Stromal cell of bone marrow (primary cell): ENCODE measurements around the gene KNCN.

Source experiments
- DNase-seq: peaks from one replicate; pipeline ENCODE4 v3.0.0-alpha.2; 2012; ENCODE audit warnings: low read depth

Gene KNCN

DNA sequence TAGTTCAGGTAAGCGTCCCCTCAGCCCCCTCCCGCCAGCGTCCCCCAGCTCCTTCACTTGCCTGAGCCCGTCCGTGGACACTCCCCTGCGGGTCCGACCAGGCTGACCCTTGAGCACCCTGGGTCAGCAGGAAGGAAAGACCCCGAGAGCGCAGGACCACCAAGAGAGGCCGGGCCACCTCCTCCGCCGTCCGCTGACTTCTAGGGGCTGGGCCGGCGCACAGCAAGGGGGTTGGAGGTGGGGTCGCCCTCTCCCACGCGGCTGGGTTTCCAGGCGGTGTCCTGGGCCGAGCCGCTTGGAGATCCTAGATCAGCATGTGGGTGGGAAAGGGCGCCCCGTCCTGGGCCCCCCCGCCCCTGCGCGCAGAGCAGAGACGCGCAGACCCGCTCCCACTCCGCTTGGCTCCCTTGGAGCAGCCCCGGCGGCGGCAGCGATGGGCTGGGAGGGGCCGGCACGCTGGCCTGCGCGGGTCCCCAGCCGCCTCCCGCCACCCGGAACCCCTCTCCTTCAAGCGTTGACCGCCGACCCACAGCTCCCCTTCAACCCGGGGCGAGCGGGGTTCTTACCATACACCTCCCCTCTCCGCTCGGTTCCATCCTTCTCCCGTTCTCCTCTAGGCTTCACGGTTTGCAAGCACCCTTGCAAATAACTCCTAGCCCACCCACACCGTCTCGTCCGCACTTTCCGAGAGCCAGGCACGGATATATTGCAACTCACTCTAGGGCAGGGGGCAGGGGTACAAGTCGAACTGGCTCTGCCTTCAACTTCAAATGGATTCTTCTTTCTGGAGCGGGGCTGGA lies 7.5 kb downstream of the KNCN start:
- no peak for DNase-seq

DNA sequence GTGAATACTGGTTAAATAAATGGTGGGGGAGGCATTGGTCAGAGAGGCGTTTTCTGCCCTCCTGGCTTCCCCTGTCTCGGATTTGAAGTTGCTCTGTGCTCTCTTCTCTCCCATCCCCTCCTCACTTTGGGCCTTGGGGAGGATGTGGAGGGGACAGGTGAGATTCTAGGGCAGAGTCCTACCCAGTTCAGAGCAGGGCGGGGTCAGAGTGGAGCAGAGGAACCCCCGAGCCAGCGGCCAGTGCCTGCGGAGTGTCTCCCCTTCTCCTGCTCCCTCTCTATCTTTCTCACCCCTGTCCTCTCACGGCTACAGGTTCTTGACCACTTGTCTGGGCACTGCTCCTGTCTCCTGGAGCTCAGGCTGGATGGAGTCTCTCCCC lies 8.1 kb downstream of the KNCN start:
- no peak for DNase-seq

DNA sequence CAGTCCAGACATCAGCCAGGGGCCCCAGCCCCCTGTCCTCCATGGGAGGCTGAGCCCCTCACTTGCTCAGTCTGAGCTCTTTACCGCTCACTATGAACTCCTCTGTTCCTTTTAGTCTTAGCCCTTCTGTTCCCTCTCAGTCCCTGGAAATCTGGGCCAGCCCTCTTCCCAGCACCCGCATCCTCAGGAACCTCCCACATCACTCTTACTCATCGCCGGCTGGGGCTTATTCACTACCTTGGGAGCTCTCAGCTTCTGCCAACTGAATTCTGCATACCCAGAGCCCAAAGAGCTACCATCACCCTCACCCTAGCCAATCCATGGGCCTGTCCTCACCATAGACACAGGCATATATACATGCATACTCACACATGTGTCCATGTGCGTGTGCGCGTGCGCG lies 11.5 kb downstream of the KNCN start:
- peak; percentile 84 for DNase-seq

DNA sequence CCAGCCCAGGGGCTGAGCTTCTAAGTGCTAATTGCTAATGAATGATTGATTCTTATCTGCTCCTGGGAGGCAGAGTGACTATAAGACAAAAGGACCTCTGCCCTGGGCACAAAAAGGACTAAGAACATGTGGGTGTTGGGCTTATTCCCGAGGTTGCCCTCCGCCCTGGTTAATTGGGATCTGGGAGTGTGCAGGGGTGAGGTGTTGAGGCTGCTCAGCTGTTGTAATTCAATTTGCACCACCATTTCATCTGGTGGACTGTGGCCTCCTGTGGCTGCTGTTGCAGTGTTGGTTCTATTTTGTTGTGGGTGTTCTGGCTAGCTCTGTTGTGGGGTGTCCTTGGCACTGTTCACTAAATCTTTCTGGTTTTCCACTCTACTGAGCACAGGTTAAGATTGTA lies 13.3 kb downstream of the KNCN start:
- no peak for DNase-seq

DNA sequence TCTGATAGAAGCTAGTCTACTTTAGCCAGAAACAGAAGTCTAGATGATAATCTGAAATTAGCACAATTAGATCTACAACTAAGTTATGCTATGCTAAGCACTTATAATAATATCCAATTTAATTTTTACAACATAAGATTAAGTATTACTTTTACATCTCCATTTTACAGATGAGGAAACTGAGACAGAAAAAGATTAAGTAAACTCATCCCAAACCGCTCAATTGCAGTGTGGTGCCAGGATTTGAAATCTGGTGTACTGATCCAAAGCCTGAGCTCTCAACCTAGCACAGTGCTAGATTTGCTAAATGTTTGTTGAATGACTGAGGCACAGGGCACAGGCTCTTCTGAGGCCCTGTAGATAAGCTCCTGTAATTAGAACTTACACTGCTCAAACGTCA lies 13.8 kb downstream of the KNCN start:
- DNase-seq, result no peak

DNA sequence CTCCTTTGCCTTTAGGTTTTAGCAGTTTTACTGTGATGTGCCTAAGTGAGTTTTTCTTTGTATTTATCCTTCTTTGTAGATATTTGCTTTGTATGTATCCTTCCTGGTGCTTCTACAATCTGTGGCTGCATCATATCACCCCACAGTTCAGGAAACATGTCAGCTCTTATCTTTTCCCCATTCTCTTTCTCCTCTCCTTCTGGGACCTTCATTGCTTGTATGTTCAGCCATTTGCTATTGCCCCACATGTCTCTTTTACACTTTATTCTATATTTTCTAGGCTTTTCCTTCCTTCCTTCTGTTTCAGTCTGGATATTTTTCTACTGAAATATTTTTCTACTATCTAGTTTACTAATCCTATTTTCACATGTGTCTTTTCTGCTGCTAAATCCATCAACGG lies 14.9 kb downstream of the KNCN start:
- no peak for DNase-seq

DNA sequence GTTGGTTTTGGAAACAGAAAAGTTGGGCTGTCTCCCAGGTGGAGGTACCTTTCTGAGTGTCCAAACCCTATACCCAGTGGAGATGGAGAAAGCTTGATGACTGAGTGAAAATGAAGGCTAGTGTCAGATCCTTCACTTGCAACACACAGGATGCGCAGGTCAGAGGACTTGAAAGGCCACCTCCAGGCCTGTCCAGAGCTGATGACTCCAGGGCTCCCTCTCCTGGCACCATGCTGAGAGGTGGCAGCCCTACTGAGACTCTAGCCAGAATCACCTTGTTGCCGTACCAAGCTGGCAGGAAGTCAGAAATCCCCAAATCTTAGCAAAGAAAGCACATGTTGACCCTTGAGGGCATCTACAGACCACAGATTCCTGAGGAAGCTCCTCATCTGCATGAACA lies 16.4 kb downstream of the KNCN start:
- DNase-seq, result no peak

DNA sequence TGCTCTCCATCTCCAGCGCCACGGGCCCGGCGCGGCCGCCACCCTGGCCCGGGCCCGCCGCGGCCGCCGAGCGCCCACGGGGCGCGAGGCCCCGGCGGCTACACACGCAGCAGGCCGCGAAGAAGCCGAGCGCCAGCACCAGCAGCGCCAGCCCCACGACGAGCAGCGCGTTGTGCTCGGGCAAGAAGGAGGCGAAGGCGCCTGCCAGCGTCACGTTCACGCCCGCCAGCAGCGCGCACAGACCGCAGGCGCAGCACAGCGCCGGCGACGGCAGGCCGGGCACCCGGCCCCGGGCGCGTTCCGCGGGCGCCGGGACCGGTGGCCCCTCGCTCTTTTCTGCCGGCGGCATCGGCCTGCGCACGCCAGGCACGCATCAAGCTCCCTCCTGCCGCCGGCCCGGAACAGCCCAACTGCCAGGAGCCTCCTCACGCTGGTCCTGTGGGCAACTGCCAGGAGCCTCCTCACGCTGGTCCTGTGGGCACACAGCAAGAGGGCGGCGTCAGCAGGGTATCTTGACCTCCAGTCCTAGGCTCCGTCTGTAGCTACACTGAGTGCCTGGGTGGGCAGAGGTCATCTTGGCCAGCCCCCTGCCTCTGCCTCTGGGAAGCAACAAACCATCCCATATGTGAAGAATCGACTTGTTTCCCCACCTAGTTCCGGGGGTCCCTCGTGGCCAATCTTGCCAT lies 18.1 kb downstream of the KNCN start:
- no peak for DNase-seq

DNA sequence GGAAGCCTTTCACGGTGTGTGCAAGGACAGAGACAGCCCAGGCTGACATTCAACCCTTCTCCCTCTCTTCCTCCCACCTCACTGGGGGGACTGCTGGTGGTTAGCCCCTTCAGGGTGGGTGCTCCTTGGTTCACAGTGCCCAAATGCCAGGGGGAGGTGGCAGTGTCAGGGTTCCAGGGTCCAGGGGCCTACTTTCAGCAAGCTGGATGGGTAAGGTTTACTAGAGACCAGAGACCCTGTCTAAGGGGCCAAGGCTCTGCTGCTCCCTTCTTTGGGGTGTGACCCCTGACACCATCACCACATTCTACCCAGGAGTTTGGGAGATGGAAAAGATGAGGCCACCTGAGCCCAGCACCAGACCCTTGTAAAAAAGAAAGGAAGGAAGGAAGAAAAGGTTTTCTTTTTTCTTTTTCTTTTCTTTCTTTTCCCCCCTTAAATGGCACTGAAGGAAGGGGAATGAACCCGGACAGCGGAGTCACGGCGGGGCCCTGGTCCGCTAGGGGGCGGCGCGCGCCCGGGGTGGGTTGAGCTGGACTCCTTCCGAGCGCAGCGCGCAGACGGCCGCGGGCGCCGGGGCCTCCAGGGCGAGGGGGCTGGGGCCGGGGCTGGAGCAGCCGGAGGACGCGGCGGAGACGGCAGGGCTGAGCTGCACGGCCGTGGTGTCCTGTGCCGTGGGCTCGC lies 18.8 kb downstream of the KNCN start:
- DNase-seq, result no peak

DNA sequence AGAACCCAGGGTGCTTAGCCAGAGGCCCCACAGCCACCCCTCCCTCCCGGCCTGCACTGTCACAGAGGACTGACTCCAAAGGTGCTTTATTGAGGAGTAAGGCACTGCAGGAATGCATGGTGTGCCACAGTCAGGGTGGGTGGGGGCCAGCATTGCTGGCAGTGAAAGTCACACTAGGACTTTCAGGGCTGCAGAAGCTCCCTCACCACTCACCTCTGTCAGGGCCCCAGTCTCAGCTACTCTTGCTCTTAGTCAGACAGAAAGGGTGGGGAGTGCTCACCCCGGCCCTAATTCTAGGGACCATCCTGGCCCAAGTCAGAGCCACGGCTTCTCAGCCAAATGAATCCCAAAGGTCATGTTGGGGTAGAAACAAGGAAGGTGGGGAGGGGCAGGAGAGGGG lies 19.4 kb downstream of the KNCN start:
- DNase-seq, result no peak

DNA sequence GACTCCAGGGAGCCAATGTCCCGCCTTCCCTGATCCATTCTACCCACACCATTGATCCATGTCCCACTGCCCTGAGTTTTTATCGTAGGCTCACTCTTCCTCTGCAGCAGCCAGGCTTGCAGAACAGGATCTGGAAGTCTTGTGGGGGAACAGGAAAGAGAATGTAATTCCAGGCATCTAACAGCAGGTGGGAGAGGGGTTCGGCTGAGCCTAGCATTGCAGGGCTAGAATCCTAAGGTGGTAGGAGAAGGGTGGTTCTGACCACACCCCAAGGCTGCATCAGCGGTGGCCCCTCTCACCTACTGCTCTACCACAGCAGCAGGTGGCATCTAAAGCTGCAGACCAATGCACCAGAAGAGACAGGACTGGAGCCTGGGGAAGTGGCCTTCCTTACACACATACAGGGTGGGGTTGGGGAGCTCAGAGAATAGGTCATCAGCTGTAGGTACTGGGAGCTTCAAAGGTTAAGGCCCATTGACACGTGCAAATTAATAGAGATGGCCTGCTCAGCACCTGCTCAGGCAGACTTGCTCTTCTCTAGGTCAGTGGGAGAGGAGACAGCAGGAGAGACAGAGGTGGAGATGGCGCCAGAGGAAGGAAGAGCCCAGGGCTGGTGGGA lies 20.5 kb downstream of the KNCN start:
- no peak for DNase-seq

DNA sequence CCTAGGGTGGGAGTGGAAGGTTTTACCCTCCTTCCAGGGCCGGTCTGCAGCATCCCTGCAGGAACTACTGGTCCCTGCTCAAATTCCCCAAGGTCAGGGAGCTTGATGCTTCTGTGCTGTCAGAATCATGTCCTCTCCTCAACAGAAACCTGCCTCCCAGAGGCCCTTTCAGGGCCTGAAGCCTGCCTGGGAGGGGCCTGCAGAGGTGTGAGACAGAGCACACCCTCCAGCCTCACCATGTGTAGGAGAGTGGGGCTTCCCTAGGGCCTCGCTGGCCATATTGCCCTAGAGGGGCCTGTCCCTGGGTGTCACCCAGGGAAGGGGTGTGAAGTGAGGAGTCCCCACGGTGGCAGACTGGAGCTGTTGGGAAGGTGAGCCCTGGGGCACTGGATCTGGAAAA lies 21.1 kb downstream of the KNCN start:
- DNase-seq, result no peak

DNA sequence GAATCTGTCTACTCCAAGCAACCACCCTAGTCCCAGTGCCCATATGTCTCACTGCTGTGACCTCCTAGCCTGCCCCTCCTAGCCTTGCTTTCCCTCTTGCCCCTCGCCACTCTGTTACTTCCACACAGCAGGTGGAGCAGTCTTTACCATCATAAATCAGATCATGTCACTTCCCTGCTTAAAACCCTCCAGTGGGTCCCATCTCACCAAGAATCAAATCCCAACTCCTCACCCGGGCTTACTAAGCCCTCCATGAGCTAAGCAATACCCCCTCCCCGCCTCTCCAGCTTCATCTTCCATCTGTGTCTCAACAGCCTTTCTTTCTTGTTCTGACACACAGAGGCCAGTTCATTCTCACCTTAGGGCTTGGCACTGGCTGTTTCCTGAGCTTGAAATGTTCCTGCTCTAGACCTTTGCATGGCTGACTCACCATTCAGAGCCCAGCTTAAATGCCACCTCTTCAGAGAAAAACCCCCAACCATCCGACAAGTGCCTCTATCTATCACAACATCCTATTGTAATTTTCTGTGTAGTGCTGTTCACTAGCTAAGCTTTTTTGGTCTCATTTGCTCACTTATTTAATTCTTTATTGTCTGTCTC lies 22.3 kb downstream of the KNCN start:
- no peak for DNase-seq

DNA sequence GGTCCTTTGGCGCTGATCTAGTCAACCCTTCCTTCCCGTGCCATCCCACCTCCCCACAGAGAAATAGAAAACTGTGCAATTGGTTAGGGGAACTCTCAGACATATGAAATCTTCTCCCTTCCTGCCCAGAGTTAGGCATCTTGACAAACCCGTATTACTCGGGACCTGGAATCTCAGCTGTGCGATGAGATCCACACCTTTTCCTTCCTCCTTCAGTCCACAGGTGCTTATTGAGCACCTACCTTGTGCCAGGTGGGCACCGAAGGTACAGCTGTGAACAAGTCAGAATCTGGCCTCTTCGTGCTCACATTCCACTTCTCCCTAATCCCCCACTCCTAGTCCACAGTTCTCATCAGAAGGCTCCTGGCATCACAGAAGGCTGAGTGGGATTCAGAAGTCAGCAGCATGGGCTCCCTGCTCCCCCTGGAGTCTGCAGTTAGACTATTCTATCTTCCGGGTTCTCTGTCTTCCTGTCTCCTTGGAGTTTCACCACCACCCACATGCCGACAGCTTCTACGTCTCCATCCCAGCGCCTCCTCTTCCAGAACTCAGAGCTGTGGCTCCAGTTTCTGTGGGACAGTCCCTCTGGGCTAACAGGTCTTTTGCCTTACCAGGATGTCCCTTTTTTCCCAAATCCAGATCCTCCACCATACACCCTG lies 23.0 kb downstream of the KNCN start:
- no peak for DNase-seq

DNA sequence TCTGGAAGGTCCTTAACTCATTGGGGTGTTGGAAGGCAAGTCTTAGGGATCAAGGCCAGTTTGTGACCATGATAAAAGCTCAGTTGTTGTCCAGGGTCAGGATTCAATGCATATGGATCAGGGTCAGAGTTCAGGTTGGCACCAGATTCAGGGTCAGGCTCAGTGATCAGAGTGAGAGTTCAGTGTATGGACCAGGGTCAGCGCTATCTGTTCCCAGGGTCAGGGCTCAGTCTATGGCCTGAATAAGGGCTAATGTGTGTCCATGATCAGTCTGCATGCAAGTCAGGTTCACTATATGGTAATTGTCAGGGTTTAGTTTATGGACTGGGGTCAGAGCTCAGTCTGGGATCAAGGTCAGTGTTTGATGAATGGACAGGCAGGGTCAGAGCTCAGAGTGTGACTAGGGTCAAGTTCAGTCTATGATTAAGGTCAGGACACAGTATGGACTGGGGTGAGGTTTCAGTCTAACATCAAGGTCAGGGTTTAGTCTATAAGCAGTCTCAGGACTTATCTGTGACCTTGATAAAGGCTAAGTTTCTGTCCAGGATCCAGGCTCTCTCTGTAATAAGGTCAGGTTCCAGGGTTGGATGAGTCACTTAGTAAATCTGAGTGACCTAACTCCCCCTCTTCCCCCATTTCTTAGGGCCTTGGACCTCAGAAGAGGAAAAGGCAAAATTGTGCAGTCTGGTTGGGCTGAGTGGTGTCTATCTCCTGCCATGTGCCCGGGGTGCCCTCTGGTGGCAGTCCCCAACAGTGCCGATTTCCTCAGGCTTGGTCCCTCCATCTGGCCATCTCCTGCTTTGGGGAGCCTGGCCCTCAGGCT lies 23.8 kb downstream of the KNCN start:
- DNase-seq, result peak; percentile 55

DNA sequence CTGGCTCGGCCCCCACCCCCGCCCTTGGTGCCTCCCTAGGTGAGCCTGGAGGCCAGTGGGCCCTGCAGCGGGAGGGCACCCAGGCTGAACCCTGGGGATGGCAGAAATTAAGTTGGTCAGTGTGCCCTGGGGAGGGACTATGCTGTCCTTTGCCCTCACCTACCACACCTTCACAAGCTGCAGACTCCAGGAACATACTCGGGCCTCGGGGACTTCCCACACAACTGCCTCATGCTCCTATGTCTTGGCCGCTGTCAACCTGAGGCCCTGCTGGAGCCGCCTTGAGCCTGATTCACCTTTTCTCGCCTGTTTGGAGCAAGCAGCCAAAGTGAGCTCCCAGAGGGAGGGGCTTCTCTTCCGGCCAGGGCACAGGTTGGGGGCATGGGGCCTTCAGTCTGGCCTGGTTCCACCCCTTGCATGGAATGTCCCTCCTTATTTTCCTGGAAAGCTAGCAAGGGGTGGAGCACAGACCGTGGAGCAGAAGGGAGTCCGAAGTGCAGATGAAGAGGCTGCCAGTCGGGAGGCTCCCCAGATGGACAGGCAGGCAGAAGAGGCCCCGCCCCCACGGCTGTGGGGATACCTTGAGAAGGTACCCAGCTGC lies 24.7 kb downstream of the KNCN start:
- no peak for DNase-seq

DNA sequence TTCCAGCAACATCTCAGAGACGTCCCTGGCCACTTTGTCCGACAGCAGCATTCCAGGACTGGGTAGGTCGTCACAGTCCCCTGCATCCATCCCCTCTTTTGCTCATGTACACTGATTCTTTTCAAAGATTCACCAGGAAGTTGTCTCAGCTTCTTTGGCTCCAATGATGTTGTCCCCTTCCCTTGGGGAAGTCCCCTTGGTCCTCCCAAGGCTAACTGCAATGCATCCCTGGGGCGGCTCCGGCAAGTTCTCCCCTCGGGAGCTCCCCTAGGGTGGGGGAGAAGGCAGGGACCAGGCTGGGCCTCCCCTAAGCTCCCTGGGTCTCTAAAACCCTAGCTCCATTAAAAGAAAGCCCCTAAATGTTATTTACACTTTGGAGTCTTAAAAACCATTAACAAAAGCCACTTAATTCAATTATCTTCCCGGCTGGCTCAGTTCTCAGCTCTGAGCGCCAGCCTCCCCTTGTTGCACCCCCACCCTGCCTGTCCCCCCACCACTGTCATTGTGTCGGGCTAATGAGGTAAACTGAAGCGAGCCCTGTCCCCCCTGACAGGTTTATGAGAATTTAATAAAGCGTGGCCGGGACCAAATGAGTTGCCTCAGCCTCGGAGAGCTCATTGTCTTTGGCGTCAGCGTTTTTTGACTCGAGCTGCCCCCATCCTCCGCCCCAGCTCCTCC lies 25.3 kb downstream of the KNCN start:
- DNase-seq, result no peak

DNA sequence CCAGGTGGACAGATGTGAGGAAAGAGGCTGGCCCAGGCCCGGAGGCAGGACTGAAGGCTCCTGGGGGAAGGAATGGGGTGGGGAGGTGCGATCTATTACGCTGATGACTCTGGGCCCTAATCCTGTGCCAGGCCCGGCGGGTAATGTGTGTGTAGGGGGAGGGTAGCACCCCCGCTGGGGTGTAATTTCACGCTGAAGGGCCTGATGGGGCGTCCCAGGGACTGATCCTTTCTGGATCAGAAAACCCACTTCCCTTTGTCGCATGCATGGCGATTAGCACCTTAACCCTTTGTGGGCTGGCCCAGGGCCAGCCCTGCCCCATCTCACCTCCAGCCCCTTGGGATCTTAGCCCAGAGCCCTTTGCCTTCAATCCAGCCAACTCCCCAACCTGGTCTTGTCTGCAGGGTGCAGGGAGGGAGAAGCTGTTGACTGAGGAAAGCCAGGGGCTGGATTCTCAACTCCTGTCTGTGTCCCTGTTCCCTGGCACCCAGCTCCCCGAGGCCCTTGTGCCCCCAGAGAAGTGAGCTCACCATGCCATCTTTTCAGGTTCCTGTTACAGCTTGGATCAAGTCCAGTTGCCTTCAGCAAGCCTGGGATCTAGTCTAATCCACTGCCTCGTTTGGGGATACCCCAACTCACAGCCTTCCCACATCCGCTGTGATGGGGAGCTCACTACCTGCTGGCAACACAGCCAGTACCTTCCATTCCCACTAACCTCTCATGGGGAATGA lies 26.0 kb downstream of the KNCN start:
- no peak for DNase-seq

DNA sequence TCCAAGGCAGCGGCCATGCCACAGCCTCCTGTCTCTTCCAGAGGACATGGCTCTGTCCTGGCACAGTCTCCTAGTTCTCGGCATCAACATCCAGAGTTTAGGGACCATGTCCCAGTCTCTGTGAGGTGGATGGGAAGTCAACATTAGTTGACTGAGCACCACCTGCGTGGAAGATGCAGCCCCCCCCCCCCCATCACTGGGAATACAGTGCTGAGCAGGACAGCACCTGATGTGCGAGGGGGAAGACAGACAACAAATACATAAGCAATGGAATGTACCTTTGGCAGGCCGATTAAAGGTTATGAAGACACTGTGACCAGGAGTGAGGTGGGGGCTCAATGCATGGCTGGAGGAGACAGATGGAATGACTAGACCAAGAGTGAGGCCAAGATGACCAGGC lies 26.6 kb downstream of the KNCN start:
- no peak for DNase-seq
